AG09319 (cell line): Measurements from ENCODE around the gene NRXN2.

ENCODE experiments used
- DNase-seq: peaks from one replicate; pipeline ENCODE4 v3.0.0-alpha.2; 2010; ENCODE audit warnings: low read depth; ENCODE audit errors: extremely low read depth
- TF ChIP-seq, protein P1 (sequence below): IDR thresholded peaks from 2 replicates; pipeline ENCODE4 v1.5.1; 2011; ENCODE audit warnings: low read depth, mild to moderate bottlenecking, inconsistent platforms, low read length, moderate library complexity

The NRXN2 gene

DNA sequence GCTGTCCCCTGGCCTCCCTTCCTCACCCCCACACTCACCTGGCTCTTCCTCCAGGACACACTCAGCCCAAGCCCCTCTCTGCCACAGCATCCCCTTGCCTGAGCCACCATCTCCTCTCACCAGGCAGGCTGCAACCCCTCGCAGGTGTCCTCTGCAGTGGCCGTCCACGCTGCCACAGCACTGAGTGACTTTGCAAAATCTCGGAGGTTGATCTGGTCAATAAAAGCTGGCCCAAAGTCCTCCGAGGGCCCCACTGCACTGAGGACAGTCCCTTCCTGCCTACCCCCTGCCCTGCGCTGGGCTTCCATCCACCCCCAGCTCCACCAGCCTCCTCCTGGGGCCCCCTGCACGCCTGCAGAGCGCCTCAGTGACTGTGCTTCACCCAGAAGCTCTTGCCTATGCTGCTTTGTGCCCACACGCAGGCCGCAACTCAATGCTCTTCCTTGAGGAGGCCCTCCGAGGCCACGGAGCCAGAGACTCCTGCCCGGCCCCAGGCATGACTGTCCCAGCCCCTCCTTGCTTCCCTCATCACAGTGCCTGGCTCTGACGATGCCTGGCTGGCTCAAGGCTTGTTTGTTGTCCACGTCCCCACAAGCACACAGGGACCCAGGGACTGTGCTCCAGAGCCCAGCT, 162.7 kb downstream of the NRXN2 start:
- no peak for DNase-seq
- TF ChIP-seq, protein P1, sequence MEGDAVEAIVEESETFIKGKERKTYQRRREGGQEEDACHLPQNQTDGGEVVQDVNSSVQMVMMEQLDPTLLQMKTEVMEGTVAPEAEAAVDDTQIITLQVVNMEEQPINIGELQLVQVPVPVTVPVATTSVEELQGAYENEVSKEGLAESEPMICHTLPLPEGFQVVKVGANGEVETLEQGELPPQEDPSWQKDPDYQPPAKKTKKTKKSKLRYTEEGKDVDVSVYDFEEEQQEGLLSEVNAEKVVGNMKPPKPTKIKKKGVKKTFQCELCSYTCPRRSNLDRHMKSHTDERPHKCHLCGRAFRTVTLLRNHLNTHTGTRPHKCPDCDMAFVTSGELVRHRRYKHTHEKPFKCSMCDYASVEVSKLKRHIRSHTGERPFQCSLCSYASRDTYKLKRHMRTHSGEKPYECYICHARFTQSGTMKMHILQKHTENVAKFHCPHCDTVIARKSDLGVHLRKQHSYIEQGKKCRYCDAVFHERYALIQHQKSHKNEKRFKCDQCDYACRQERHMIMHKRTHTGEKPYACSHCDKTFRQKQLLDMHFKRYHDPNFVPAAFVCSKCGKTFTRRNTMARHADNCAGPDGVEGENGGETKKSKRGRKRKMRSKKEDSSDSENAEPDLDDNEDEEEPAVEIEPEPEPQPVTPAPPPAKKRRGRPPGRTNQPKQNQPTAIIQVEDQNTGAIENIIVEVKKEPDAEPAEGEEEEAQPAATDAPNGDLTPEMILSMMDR: no peak

DNA sequence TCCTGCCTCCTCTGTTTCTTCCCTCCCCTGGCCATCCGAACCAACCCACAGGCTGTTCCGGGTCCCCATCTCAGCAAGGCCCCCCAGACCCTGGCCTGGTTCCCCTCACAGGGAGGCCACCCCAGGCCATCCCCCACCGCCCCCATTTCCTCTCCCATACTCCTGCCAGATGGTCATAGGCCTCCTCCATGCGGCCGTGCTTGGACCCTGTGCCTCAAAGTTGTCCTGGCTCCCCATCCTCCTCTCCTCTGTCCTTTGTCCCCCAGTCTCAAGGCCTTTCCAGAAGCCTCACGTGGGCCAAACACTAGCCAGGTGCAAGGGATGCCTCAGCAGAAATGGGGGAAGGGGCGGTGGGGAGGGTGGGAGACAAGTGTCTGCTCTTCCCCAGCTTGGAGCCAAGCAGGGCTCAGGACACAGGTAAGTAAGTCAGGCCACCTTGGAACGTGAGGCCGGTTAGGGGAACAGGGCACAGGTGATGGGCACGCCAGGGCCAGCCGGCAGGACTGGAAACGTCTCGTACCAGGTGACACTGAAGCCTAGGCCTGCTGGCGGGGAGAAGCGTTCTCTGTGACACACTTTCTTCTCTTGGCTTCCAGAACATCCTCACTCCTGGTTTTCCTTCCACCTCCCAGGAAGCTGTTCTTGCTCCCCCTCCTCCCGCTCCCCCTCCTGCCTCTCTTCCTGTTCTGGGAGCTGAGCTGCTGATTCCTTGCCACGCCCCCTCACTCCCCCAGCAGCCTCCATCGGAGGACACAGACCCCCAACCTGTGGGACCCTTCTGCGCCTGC, 163.5 kb downstream of the NRXN2 start:
- TF ChIP-seq, protein P1: no peak
- DNase-seq: no peak

DNA sequence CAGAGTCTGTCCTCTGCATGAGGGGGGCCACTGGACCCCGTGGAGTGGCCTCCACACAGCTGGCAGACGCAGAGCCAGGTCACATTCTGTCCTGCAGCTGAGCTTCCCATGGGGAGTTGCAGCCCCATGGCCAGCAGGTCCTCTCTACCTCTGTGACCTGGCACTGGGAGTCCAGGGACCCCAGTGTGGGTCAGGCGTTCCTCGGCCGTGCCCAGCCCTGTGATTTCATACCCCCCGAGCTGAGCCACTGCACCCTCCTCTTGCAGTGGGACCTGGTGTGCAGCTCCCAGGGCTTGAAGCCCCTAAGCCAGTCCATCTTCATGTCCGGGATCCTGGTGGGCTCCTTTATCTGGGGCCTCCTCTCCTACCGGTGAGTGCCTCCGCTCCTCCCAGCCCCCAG, 164.1 kb downstream of the NRXN2 start:
- DNase-seq: no peak
- TF ChIP-seq, protein P1: no peak

DNA sequence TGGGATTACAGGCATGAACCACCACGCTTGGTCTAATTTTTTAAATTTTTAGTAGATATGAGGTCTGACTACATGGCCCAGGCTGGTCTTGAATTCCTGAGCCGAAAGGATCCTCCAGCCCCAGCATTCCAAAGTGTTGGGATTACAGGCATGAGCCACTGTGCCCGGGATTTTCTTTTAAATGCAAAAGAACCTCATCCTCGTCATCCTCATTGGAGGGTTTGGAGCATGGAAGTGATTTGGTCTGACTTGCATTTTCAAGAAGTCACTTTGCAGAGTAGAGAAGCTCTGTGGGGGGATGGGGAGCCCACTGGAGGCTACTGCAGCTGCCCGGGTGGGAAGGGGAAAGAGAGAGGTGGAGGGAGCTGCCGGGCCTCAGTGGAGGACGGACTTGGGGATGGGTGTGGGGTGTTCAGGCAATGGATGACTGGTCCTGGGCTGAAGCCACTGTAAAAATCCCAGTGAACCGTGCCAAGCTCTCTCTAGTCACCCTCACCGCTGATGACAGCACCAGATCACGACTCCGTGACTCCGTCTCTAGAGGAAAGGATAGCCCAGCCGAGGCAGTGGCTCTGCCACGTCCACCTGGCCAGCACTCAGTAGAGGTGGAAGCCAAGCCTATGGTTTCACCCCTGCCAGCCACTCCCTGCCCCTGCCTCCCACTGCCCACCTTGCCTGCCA, 164.8 kb downstream of the NRXN2 start:
- no peak for DNase-seq
- TF ChIP-seq, protein P1: no peak

DNA sequence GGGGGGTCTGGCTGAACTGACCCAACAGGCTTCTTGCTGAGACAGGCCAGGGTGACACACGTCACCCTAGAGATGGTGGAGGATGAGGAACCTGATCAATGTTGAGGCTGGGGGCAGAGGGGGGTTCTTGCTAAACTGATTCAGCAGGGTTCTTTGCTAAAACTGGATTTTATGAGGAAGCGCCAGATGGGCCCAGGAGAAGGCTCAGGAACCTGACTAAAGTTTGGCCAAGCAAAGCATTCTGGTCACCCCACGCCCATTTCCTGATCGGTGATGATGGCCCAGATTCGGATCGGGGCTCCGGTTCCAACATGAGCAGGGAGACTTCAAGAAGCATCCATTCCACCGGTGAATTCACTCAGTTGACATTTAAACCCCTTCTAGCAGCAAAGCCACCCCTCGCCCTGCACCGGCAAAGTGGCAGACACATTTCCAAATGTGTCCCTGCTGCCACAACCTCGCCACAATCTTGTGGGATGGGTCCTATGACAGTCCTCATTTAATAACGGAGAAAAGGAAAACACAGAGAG, 166.2 kb downstream of the NRXN2 start:
- TF ChIP-seq, protein P1: no peak

More for the DNA sequence above, 166.2 kb downstream of the NRXN2 start:
- DNase-seq: no peak
